BLaER1 (cell line): ENCODE results near the gene IP6K1.

Source experiments
- H3K27ac ChIP-seq: shearing (Covaris generic); formaldehyde crosslinking; 2 replicates; pipeline ENCODE4 v1.8.1; 2022
- H3K27me3 ChIP-seq: shearing (Covaris generic); formaldehyde crosslinking; 2 replicates; pipeline ENCODE4 v1.8.1; 2022
- H3K36me3 ChIP-seq: shearing (Covaris generic); formaldehyde crosslinking; 2 replicates; pipeline ENCODE4 v1.8.1; 2022
- H3K4me1 ChIP-seq: shearing (Covaris generic); formaldehyde crosslinking; 2 replicates; pipeline ENCODE4 v1.8.1; 2022
- H3K4me2 ChIP-seq: shearing (Covaris generic); formaldehyde crosslinking; 2 replicates; pipeline ENCODE4 v1.8.1; 2022
- H3K4me3 ChIP-seq: shearing (Covaris generic); formaldehyde crosslinking; 2 replicates; pipeline ENCODE4 v1.8.1; 2022
- H3K9ac ChIP-seq: shearing (Covaris generic); formaldehyde crosslinking; 2 replicates; pipeline ENCODE4 v1.8.1; 2022
- H3K9me3 ChIP-seq: shearing (Covaris generic); formaldehyde crosslinking; 2 replicates; pipeline ENCODE4 v1.8.1; 2022
- H4K20me1 ChIP-seq: shearing (Covaris generic); formaldehyde crosslinking; 2 replicates; pipeline ENCODE4 v1.8.1; 2022
- Cebpa-rat ChIP-seq: shearing (Covaris generic); IDR thresholded peaks from 2 replicates; pipeline ENCODE4 v1.8.1; 2022

IP6K1 gene

DNA sequence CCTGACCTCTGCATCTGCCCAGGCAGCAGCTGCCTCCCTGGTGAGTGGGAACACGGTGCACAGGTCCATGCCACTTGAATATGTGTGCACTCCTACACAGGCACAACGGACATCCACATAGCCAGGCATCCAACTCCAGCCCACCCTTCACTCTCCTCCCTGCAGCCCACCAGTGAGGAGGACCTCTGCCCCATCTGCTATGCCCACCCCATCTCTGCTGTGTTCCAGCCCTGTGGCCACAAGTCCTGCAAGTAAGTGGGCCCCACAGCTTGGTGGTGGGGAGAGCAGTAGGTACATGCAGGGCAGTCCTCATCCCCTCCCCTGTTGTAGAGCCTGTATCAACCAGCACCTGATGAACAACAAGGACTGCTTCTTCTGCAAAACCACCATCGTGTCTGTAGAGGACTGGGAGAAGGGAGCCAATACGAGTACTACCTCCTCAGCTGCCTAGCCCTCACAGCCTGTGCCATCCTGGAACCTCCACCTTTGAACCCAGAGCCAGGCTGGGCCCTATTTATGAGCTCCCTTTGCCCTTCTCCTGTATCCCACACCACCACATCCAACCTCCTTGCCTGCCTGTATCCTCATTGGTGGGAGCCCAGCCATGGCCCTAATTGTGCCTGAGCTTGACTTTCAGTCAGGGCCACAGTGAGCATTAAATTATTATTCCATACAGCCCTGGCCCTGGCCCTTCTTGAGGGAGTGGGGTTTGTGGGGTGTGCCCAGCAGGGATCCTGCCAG, 65.3 kb downstream of the IP6K1 start:
- Histone ChIP-seq H3K4me3 (no peak overlapping the region), H3K36me3 (peaks cover 55% of the 10 kb centered on the region), H3K4me1 (peaks cover 55% of the 10 kb centered on the region)

DNA sequence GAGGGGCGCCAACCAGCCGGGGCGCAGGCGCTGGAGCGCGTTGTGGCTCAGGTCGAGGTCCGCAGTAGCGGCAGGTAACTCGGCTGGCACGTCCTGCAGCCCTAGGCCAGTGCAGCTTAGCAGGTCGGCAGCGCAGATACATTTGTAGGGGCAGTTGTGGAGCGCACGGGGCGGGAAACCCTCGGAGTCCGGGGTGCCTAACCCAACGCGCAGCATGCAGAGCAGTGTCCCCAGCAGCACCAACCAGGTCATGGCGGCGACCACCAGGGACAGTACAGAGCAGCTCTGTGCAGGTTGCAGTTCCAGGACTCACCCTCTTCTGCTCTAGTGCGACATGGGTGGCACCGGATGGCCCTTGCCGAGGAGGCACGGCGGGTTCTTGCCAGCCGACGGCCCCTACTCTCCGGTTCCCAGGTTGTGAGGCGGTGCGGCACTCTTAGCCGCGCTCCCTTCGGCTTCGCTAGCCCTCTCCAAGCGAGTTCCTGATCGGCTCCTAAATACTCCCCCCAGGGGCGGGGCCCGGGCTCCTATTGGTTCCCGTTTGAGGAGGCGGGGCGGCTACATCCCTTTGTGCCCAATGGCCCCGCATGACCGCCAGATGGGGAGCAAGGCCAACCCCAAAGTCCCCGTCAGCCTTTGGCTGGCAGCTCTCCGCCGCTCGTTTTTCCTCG, 67.0 kb downstream of the IP6K1 start, which contains the start of gene AMIGO3:
Gene AMIGO3 (minus strand): TSS at position 471 of the 671 bp plus-strand sequence. CDS start 219 bp downstream, at position 252.
- TF ChIP-seq Cebpa-rat = no peak
- no peaks in the 10 kb centered on the region for H3K9me3 ChIP-seq
- peak within 1 kb of the TSS; percentile 65 for H3K4me3 ChIP-seq
- H3K4me2 ChIP-seq = peak within 1 kb of the TSS; percentile 100
- peaks cover 48% of the 10 kb centered on the region for H3K4me1 ChIP-seq
- no peaks in the 10 kb centered on the region for H3K27me3 ChIP-seq
- peak within 1 kb of the TSS; percentile 45; the same call in 1 of the 2 replicates for H3K27ac ChIP-seq
- peak within 1 kb of the TSS; percentile 66 for H3K9ac ChIP-seq
- peaks cover 32% of the 10 kb centered on the region for H4K20me1 ChIP-seq
- H3K36me3 ChIP-seq = peaks cover 58% of the 10 kb centered on the region

More for the DNA sequence above, 65.3 kb downstream of the IP6K1 start:
- no peak for TF ChIP-seq Cebpa-rat
- no peak overlapping the region for H3K9ac ChIP-seq
- no peaks in the 10 kb centered on the region for H3K27me3 ChIP-seq
- H4K20me1 ChIP-seq = peaks cover 37% of the 10 kb centered on the region
- no peak overlapping the region for H3K4me2 ChIP-seq
- H3K9me3 ChIP-seq = no peaks in the 10 kb centered on the region
- no peak overlapping the region for H3K27ac ChIP-seq

DNA sequence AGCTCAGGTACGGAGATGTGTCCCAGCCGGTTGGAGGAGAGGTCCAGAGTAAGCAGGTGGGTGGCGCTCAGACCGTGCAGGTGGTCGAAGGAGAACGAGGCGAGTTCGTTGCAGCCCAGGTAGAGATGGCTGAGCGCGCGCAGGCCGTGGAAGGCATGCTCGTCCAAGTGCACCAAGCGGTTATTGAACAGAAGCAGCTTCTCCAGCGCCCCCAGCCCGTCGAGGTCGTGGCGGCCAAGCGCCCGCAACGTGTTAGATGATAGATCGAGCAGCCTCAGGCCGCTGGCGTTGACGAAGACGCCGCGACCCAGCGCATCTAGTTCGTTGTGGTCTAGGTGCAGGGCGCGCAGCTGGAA, 67.5 kb downstream of the IP6K1 start:
- no peaks in the 10 kb centered on the region for H3K27me3 ChIP-seq
- H4K20me1 ChIP-seq = peaks cover 32% of the 10 kb centered on the region
- no peak for TF ChIP-seq Cebpa-rat
- H3K36me3 ChIP-seq = peaks cover 63% of the 10 kb centered on the region
- H3K4me3 ChIP-seq = peak overlapping the region; percentile 65
- H3K27ac ChIP-seq = peak overlapping the region; percentile 45; the same call in 1 of the 2 replicates
- H3K9ac ChIP-seq = peak overlapping the region; percentile 66
- peak overlapping the region; percentile 100 for H3K4me2 ChIP-seq
- H3K4me1 ChIP-seq = peaks cover 52% of the 10 kb centered on the region
- no peaks in the 10 kb centered on the region for H3K9me3 ChIP-seq

DNA sequence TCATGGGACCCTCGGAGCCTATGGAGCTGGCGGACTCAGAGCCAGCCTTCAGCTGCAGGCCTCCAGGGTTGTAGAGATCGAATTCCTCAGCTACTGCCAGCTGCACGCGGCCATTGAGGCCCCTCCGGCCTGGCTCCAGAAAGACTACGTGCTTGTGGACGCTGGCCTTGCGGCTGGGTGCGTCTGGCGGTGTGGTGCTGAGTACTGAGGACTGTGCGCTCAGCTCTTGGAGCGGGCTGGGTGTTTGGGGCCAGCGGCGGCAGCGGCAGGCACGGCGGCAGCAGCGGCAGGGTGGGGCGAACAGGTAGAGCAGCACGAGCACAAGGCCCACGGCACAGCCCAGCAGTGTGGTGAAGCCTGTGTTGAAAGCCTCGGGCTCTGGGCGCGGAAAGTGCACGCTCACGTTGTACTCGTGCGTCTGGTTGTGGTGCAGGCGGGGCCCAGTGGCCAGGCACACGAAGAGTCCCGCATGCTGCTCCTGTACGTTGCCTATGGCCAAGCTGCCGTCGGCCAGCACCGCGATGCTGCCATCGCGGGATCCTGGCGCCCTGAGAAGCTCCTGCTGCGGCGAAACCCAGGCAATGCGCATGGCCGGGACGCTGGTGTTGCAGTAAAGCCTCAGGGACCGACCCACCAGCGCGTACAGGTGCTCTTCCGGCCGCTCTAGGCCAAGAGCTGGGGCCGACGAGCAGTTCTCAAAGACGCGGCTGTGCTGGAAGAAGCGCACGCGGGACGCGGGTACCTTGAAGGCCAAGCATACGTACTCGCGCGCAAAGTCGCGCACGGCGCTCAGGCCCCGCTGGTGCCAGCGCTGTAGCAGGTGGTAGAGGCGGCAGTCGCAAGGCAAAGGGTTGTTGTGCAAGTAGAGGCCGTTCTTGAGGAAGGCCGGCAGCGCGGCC, 68.1 kb downstream of the IP6K1 start:
- Histone ChIP-seq H3K9ac (no peak overlapping the region; the same call in 1 of the 2 replicates), H3K4me3 (peak overlapping the region; percentile 65), H3K36me3 (peaks cover 63% of the 10 kb centered on the region), H3K9me3 (no peaks in the 10 kb centered on the region), H3K4me1 (peaks cover 58% of the 10 kb centered on the region), H3K4me2 (peak overlapping the region; percentile 100), H3K27ac (no peak overlapping the region), H4K20me1 (peaks cover 27% of the 10 kb centered on the region), H3K27me3 (no peaks in the 10 kb centered on the region)
- TF ChIP-seq Cebpa-rat = no peak

DNA sequence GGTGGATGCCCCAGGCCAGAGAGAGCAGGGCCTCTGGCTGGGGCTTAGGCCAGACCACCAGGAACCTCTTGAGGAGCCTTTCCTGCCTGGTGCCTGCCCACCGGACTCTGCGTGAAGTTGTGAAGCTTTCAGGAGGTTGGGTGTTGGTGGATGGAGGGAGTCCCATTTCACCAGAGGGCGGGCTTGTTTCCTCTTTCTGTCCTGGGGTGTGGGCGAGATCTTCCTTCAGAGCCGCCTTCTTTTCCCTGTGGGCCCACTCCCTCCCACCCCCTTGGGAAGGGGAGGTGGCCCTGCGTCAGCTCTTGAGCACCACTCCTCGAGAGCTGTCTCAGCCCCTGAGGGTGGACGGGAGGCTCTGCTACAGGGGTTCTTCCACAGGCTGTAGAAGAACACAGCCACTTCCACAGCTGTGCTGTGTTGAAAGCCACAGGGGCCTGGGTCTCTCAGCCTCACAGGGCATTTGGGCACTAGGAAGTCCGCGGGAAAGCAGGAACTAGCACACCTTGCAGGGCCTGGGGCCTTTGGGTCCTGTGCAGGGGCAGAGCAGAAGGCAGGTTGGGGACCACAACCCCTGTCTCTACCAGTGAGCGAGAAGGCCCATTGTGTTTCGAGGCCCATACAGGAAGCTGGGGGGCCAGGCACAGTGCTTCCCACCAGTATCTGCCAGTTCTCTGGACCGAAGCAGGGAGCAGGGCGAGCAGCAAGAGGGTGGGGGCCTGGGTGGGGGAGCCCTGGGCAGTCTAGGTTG, 69.0 kb downstream of the IP6K1 start:
- H3K36me3 ChIP-seq = peaks cover 57% of the 10 kb centered on the region
- H3K9me3 ChIP-seq = no peaks in the 10 kb centered on the region
- H3K4me3 ChIP-seq = no peak overlapping the region
- H3K27me3 ChIP-seq = no peaks in the 10 kb centered on the region
- no peak for TF ChIP-seq Cebpa-rat
- H3K27ac ChIP-seq = peak overlapping the region; percentile 43; the same call in 1 of the 2 replicates
- peaks cover 19% of the 10 kb centered on the region for H4K20me1 ChIP-seq
- H3K4me1 ChIP-seq = peaks cover 58% of the 10 kb centered on the region
- H3K9ac ChIP-seq = no peak overlapping the region; the same call in 1 of the 2 replicates
- peak overlapping the region; percentile 100 for H3K4me2 ChIP-seq

DNA sequence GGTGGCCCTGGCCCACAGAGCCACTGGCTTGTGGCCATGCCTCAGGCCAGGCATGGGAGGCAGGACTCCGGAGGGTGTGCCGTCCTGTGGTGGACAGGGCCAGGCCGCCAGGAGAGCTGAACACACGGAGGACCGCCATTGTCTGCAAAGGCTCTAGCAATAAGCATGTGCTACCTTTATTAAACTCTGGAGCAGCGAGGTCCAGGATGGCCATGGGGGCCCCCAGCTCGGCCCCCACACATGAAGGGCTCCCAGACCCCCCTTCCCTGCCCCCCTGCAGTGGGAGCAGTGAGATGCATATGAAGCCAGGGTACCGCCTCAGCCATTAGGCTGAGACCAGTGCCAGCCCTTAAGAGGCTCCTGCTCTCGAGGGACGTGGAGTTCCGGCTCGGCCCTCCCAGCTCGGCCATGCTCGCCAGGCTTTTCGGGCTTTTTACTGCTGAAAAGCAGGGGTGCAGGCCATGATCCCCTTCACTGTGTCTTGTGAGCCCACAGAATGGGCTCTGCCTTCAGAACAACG, 69.6 kb downstream of the IP6K1 start:
- no peaks in the 10 kb centered on the region for H3K27me3 ChIP-seq
- H3K4me3 ChIP-seq = no peak overlapping the region
- H3K36me3 ChIP-seq = peaks cover 51% of the 10 kb centered on the region
- H3K27ac ChIP-seq = peak overlapping the region; percentile 43; the same call in 1 of the 2 replicates
- peak overlapping the region; percentile 100 for H3K4me2 ChIP-seq
- peaks cover 61% of the 10 kb centered on the region for H3K4me1 ChIP-seq
- H3K9ac ChIP-seq = no peak overlapping the region; the same call in 1 of the 2 replicates
- H4K20me1 ChIP-seq = peaks cover 13% of the 10 kb centered on the region
- TF ChIP-seq Cebpa-rat = no peak
- no peaks in the 10 kb centered on the region for H3K9me3 ChIP-seq

DNA sequence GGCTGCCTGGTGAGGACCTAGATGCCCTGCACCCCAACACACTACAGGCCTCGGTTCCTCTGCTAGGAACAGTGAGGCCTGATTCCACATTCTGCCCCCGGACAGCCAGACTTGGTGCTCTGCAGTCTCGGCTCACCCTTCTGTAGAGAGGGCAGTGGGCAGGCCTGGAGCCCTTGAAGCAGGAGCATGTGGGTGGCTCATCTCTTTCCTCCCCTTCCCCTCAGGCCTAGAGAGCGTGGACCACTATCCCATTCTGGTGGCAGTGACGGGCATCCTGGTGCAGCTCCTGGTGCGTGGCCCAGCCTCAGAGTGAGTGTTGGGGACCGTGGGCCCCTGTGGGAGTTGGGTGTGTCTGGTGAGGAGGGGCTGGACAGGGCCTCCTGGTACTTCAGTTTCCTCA, 70.2 kb downstream of the IP6K1 start:
- Histone ChIP-seq H3K4me3 (no peak overlapping the region), H4K20me1 (peaks cover 13% of the 10 kb centered on the region), H3K27ac (no peak overlapping the region), H3K9ac (no peak overlapping the region), H3K36me3 (peaks cover 48% of the 10 kb centered on the region), H3K9me3 (no peaks in the 10 kb centered on the region), H3K4me2 (no peak overlapping the region), H3K27me3 (no peaks in the 10 kb centered on the region), H3K4me1 (peaks cover 67% of the 10 kb centered on the region)
- no peak for TF ChIP-seq Cebpa-rat

DNA sequence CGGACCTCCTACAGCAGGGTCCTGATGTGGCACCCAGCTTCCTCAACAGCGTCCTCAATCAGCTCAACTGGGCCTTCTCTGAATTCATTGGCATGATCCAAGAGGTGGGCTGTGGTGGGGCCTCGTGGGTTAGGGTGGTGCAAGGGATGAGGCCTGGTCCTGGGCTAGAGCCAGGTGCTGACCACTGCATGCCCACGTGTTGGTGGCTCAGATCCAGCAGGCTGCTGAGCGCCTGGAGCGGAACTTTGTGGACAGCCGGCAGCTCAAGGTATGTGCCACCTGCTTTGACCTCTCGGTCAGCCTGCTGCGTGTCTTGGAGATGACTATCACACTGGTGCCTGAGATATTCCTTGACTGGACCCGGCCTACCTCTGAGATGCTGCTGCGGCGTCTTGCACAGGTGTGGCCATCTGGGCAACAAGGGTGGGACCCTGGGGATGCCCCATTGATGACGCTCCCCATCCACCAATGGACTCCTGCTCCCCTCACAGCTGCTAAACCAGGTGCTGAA, 70.7 kb downstream of the IP6K1 start:
- Histone ChIP-seq H3K27ac (no peak overlapping the region), H3K9ac (no peak overlapping the region), H3K4me1 (peaks cover 72% of the 10 kb centered on the region), H3K36me3 (peaks cover 43% of the 10 kb centered on the region), H4K20me1 (peaks cover 13% of the 10 kb centered on the region), H3K4me2 (no peak overlapping the region), H3K27me3 (no peaks in the 10 kb centered on the region), H3K9me3 (no peaks in the 10 kb centered on the region), H3K4me3 (no peak overlapping the region)
- TF ChIP-seq Cebpa-rat = no peak
